Measurements from ENCODE around the gene NADK. TPM values are rescaled to one million over a fixed set of nuclear protein-coding genes. Genes with fewer than 3 reads are reported as not detected.

NADK gene
- polyA plus RNA-seq, 1 donor (not counting 4 experiments of a cell fraction or from before 2014, with no cell fraction given): 54.8 TPM

- no peak overlapping the region for H3K27ac ChIP-seq (ENCODE audit: control insufficient read depth, insufficient read depth, low read length)
- no peak overlapping the region for H3K4me3 ChIP-seq (ENCODE audit: control insufficient read depth in 2 of 3, extremely low read depth in 1 of 3, insufficient read depth in 2 of 3, low read depth in 1 of 3, low read length in 3 of 3)
- TF ChIP-seq EZH2 (IDR thresholded peaks at IDR 0.05; ENCODE audit: low read length): no peak
- TF ChIP-seq, protein P1, sequence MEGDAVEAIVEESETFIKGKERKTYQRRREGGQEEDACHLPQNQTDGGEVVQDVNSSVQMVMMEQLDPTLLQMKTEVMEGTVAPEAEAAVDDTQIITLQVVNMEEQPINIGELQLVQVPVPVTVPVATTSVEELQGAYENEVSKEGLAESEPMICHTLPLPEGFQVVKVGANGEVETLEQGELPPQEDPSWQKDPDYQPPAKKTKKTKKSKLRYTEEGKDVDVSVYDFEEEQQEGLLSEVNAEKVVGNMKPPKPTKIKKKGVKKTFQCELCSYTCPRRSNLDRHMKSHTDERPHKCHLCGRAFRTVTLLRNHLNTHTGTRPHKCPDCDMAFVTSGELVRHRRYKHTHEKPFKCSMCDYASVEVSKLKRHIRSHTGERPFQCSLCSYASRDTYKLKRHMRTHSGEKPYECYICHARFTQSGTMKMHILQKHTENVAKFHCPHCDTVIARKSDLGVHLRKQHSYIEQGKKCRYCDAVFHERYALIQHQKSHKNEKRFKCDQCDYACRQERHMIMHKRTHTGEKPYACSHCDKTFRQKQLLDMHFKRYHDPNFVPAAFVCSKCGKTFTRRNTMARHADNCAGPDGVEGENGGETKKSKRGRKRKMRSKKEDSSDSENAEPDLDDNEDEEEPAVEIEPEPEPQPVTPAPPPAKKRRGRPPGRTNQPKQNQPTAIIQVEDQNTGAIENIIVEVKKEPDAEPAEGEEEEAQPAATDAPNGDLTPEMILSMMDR (optimal IDR thresholded peaks at IDR 0.05 in 1 of 3, IDR thresholded peaks at IDR 0.05 in 1 of 3, conservative IDR thresholded peaks at IDR 0.05 in 1 of 3; ENCODE audit: extremely low read depth in 1 of 3, insufficient read depth in 2 of 3, low read length in 3 of 3): no peak
- peaks cover 91% of the 10 kb centered on the region for H3K79me2 ChIP-seq (ENCODE audit: control insufficient read depth, insufficient read depth, low read length)
- H3K9me1 ChIP-seq (ENCODE audit: control insufficient read depth, extremely low read depth, insufficient read depth, low read length): peaks cover 4% of the 10 kb centered on the region
- no peaks in the 10 kb centered on the region for H3K27me3 ChIP-seq (ENCODE audit: control insufficient read depth, extremely low read depth, insufficient read depth, low read length)
- dilution Hi-C loops (cut with MboI; ENCODE audit: extremely low pct_ligation_motif_present, low sequenced_read_pairs): no loop called here
- H3K9ac ChIP-seq (ENCODE audit: control insufficient read depth, extremely low read depth, insufficient read depth, low read length): no peak overlapping the region
- H2AFZ ChIP-seq (ENCODE audit: control insufficient read depth, low read length): no peak overlapping the region
- peaks cover 7 to 13% of the 10 kb centered on the region in 2 experiments for H3K36me3 ChIP-seq (ENCODE audit: control insufficient read depth in 2 of 2, extremely low read depth in 1 of 2, insufficient read depth in 2 of 2, low read length in 2 of 2)
- no peak overlapping the region for H3K4me2 ChIP-seq (ENCODE audit: control insufficient read depth, extremely low read depth, insufficient read depth, low read depth, low read length)
- H3K9me3 ChIP-seq (ENCODE audit: control insufficient read depth, low read depth, low read length): peaks cover 2% of the 10 kb centered on the region
- H4K20me1 ChIP-seq (ENCODE audit: control insufficient read depth, extremely low read depth, insufficient read depth, low read length): no peaks in the 10 kb centered on the region
- H3K4me1 ChIP-seq (ENCODE audit: control insufficient read depth, extremely low read depth, insufficient read depth, low read length): no peaks in the 10 kb centered on the region
- FAIRE-seq: no peak
- no peak for DNase-seq (ENCODE audit: low read depth, low spot score)
Observed at GRCh38 chr1:1770102-1770501, 8.2 kb downstream of the NADK start.

- FAIRE-seq (no peak), DNase-seq (ENCODE audit: low read depth, low spot score) (no peak)
- peaks cover 2% of the 10 kb centered on the region for H3K9me3 ChIP-seq (ENCODE audit: control insufficient read depth, low read depth, low read length)
- peaks cover 10 to 25% of the 10 kb centered on the region in 2 experiments for H3K36me3 ChIP-seq (ENCODE audit: control insufficient read depth in 2 of 2, extremely low read depth in 1 of 2, insufficient read depth in 2 of 2, low read length in 2 of 2)
- no peak overlapping the region for H3K27ac ChIP-seq (ENCODE audit: control insufficient read depth, insufficient read depth, low read length)
- no peaks in the 10 kb centered on the region for H3K27me3 ChIP-seq (ENCODE audit: control insufficient read depth, extremely low read depth, insufficient read depth, low read length)
- H2AFZ ChIP-seq (ENCODE audit: control insufficient read depth, low read length): no peak overlapping the region
- H3K4me2 ChIP-seq (ENCODE audit: control insufficient read depth, extremely low read depth, insufficient read depth, low read depth, low read length): no peak overlapping the region
- H3K9ac ChIP-seq (ENCODE audit: control insufficient read depth, extremely low read depth, insufficient read depth, low read length): no peak overlapping the region
- dilution Hi-C loops (cut with MboI; ENCODE audit: extremely low pct_ligation_motif_present, low sequenced_read_pairs): no loop called here
- no peaks in the 10 kb centered on the region for H4K20me1 ChIP-seq (ENCODE audit: control insufficient read depth, extremely low read depth, insufficient read depth, low read length)
- H3K4me1 ChIP-seq (ENCODE audit: control insufficient read depth, extremely low read depth, insufficient read depth, low read length): no peaks in the 10 kb centered on the region
- H3K9me1 ChIP-seq (ENCODE audit: control insufficient read depth, extremely low read depth, insufficient read depth, low read length): peaks cover 4% of the 10 kb centered on the region
- H3K79me2 ChIP-seq (ENCODE audit: control insufficient read depth, insufficient read depth, low read length): peaks cover 88% of the 10 kb centered on the region
- H3K4me3 ChIP-seq (ENCODE audit: control insufficient read depth in 2 of 3, extremely low read depth in 1 of 3, insufficient read depth in 2 of 3, low read depth in 1 of 3, low read length in 3 of 3): no peak overlapping the region
- TF ChIP-seq EZH2 (IDR thresholded peaks at IDR 0.05; ENCODE audit: low read length): no peak
- TF ChIP-seq, protein P1 (optimal IDR thresholded peaks at IDR 0.05 in 1 of 3, IDR thresholded peaks at IDR 0.05 in 1 of 3, conservative IDR thresholded peaks at IDR 0.05 in 1 of 3; ENCODE audit: extremely low read depth in 1 of 3, insufficient read depth in 2 of 3, low read length in 3 of 3): no peak
Observed at GRCh38 chr1:1768249-1768992, 9.8 kb downstream of the NADK start.
